HepG2 (cell line): ENCODE data around the gene PAIP1. TPM values are rescaled to one million over a fixed set of nuclear protein-coding genes. Genes with fewer than 3 reads are reported as not detected.
A peak's percentile ranks its signal among the peaks of the same experiment; 100 is the strongest.

Experiments used
- HMG20A ChIP-seq: IDR thresholded peaks from 2 replicates; pipeline ENCODE4 v1.6.1; 2016; ENCODE audit warnings: borderline replicate concordance
- KAT7 ChIP-seq: IDR thresholded peaks from 2 replicates; pipeline ENCODE4 v1.6.1; 2018; ENCODE audit warnings: borderline replicate concordance, missing compliant biosample characterization
- KLF16 ChIP-seq, 2 experiments: sonication (generic) in 1 of 2; formaldehyde crosslinking in 1 of 2; IDR thresholded peaks; 2 replicates each; pipeline versions ENCODE4 v1.6.1 to v1.8.0; 2016 to 2023; ENCODE audit warnings: missing genetic modification reagents in 2 of 2, missing compliant biosample characterization in 1 of 2
- MAZ ChIP-seq, 2 experiments: sonication (generic) in 1 of 2; formaldehyde crosslinking in 1 of 2; IDR thresholded peaks; 2 replicates each; pipeline versions ENCODE4 v1.5.0 to v1.6.1; 2012 to 2020; ENCODE audit warnings: low read depth in 2 of 2, mild to moderate bottlenecking in 2 of 2, borderline replicate concordance in 1 of 2, improper control_type of control experiment in 1 of 2, low read length in 1 of 2, missing genetic modification reagents in 1 of 2, moderate library complexity in 1 of 2
- MEF2D ChIP-seq: sonication (generic); formaldehyde crosslinking; IDR thresholded peaks from 2 replicates; pipeline ENCODE4 v1.5.1; 2020; ENCODE audit warnings: mild to moderate bottlenecking, missing genetic modification reagents
- PHF20 ChIP-seq: sonication (generic); formaldehyde crosslinking; IDR thresholded peaks from 2 replicates; pipeline ENCODE4 v1.5.0; 2020; ENCODE audit warnings: mild to moderate bottlenecking, missing genetic modification reagents
- ZBTB7A ChIP-seq: sonication (generic); formaldehyde crosslinking; IDR thresholded peaks from 2 replicates; pipeline ENCODE4 v1.8.0; 2022; ENCODE audit warnings: mild to moderate bottlenecking, missing genetic modification reagents
- ZFP82 ChIP-seq: sonication (generic); formaldehyde crosslinking; IDR thresholded peaks from 2 replicates; pipeline ENCODE4 v1.5.1; 2020; ENCODE audit warnings: mild to moderate bottlenecking, missing genetic modification reagents, borderline replicate concordance
- ZNF263 ChIP-seq: sonication (generic); formaldehyde crosslinking; IDR thresholded peaks from 2 replicates; pipeline ENCODE4 v1.4.0; 2020; ENCODE audit warnings: missing genetic modification reagents
- ZNF589 ChIP-seq: sonication (generic); formaldehyde crosslinking; conservative IDR thresholded peaks from 2 replicates; pipeline ENCODE4 v1.8.0; 2022; ENCODE audit warnings: mild to moderate bottlenecking, moderate library complexity, missing genetic modification reagents
- polyA plus RNA-seq, 8 experiments: library from polyadenylated mRNA; depleted of rRNA in 3 of 8; stranded (reverse) in 7 of 8; unstranded in 1 of 8; fragments of >200 nt; fragmentation: Illumina TruSeq in 4 of 8; extraction: Trizol in 4 of 8; gene quantifications; 2 replicates each; pipeline versions ENCODE4 v1.2.1 to v1.2.3, GENCODE V29; 2011 to 2016; ENCODE audit warnings: low read depth in 4 of 8, missing spikeins in 1 of 8, mixed read lengths in 1 of 8; ENCODE audit not compliant: insufficient read depth in 1 of 8
- total RNA-seq, 5 experiments: library from RNA; depleted of rRNA; stranded (reverse); fragments of >200 nt; fragmentation: Illumina TruSeq; extraction: Trizol; gene quantifications; 2 replicates each; pipeline ENCODE4 v1.2.3, GENCODE V29; 2016; ENCODE audit warnings: low read depth in 1 of 5
- TF ChIP-seq, protein P1 (sequence below): sonication (generic); formaldehyde crosslinking; IDR thresholded peaks from 2 replicates; pipeline ENCODE4 v1.4.0; 2020; ENCODE audit warnings: missing genetic modification reagents
- TF ChIP-seq, protein P2 (sequence below): IDR thresholded peaks from 2 replicates; pipeline ENCODE4 v1.6.1; 2016; ENCODE audit warnings: missing biosample characterization, missing genetic modification reagents, low read depth
- TF ChIP-seq, protein P3 (sequence below), 2 experiments: sonication (generic) in 1 of 2; formaldehyde crosslinking in 1 of 2; IDR thresholded peaks; 2 replicates each; pipeline versions ENCODE4 v1.4.0 to v1.6.1; 2016 to 2020; ENCODE audit warnings: borderline replicate concordance in 1 of 2, low read depth in 1 of 2, mild to moderate bottlenecking in 1 of 2, missing genetic modification reagents in 1 of 2
- TF ChIP-seq, protein P4 (sequence below): sonication (generic); formaldehyde crosslinking; IDR thresholded peaks from 2 replicates; pipeline ENCODE4 v1.4.0; 2020; ENCODE audit warnings: missing genetic modification reagents, mild to moderate bottlenecking, borderline replicate concordance
- TF ChIP-seq, protein P5 (sequence below), 2 experiments: sonication (generic) in 1 of 2; formaldehyde crosslinking in 1 of 2; IDR thresholded peaks; 2 replicates each; pipeline versions ENCODE4 v1.4.0 to v1.6.1; 2018 to 2020; ENCODE audit warnings: missing genetic modification reagents in 2 of 2, borderline replicate concordance in 1 of 2, low read depth in 1 of 2, mild to moderate bottlenecking in 1 of 2, missing biosample characterization in 1 of 2

Gene PAIP1
- total and polyA plus RNA-seq, 2 of the 13 experiments (the other 11 are each of a cell fraction or from before 2014, with no cell fraction given): 96.6 to 116 TPM

DNA sequence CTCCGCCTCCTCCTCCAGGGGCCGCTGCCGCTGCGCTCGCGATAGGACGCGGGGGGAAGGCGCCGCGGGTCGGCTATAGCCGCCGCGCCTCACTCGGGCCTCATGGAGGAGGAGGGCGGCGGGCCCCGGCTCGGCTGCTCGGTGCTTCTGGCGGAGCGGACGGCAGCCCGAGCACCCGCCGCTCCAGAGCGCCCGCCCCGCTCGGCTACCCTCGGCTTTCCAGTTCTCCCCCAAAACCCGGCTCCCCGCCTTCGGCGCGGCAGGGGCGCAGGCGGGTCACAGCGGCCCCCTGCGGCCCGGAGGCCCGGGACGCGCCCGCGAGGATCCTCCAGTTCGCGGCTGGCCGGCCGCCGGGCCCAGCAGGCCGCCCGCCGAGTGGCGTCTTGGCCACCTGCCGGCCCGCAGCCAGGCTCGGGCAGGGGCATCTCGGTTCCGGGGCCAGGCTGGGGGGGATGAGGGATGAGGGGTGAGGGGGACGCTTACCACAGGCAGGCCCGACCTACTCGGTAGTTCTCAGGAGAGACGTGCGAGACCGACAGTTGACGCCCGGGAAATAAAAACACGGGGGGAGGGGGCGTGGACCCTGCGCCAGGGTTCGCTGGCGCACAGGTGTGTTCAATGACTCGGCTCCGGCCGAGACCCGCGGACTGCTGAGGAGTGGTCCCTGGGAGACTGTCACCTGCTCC is at the start of gene PAIP1 (continued):
- TF ChIP-seq ZBTB7A (CRISPR knock-in tag): 0 out of 2 replicates have a peak, but pooled peaks have one; percentile 52
- no peak; the same call in 1 of the 2 replicates for TF ChIP-seq ZNF589 (CRISPR knock-in tag)
- no peak for TF ChIP-seq MEF2D (CRISPR knock-in tag)
- TF ChIP-seq, protein P1, sequence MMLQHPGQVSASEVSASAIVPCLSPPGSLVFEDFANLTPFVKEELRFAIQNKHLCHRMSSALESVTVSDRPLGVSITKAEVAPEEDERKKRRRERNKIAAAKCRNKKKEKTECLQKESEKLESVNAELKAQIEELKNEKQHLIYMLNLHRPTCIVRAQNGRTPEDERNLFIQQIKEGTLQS (CRISPR knock-in tag): no peak
- TF ChIP-seq HMG20A (CRISPR knock-in tag): no peak
- TF ChIP-seq, protein P2, sequence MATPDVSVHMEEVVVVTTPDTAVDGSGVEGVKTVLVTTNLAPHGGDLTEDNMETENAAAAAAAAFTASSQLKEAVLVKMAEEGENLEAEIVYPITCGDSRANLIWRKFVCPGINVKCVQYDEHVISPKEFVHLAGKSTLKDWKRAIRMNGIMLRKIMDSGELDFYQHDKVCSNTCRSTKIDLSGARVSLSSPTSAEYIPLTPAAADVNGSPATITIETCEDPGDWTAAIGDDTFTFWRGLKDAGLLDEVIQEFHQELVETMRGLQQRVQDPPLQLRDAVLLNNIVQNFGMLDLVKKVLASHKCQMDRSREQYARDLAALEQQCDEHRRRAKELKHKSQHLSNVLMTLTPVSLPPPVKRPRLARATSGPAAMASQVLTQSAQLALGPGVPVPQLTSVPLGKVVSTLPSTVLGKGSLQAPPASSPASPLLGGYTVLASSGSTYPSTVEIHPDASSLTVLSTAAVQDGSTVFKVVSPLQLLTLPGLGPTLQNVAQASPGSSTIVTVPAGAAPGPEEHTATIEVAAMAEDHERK (CRISPR knock-in tag): no peak
- TF ChIP-seq KAT7 (CRISPR knock-in tag): peak; percentile 87
- TF ChIP-seq KLF16 (CRISPR knock-in tag; IDR thresholded peaks at IDR 0.05): 0 out of 4 replicates have a peak, but pooled peaks of 1 of the 2 experiments have one; percentile 44
- TF ChIP-seq ZNF263: peak; percentile 85
- no peak; the same call in 1 of the 2 replicates for TF ChIP-seq MAZ (IDR thresholded peaks at IDR 0.05; ENCODE audit: borderline replicate concordance, low read depth, low read length)
- peak; percentile 77 for TF ChIP-seq MAZ (CRISPR knock-in tag; IDR thresholded peaks at IDR 0.05; ENCODE audit: low read depth)
- TF ChIP-seq, protein P3, sequence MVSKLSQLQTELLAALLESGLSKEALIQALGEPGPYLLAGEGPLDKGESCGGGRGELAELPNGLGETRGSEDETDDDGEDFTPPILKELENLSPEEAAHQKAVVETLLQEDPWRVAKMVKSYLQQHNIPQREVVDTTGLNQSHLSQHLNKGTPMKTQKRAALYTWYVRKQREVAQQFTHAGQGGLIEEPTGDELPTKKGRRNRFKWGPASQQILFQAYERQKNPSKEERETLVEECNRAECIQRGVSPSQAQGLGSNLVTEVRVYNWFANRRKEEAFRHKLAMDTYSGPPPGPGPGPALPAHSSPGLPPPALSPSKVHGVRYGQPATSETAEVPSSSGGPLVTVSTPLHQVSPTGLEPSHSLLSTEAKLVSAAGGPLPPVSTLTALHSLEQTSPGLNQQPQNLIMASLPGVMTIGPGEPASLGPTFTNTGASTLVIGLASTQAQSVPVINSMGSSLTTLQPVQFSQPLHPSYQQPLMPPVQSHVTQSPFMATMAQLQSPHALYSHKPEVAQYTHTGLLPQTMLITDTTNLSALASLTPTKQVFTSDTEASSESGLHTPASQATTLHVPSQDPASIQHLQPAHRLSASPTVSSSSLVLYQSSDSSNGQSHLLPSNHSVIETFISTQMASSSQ (IDR thresholded peaks at IDR 0.05; ENCODE audit: low read depth): no peak
- TF ChIP-seq, protein P3 (CRISPR knock-in tag; IDR thresholded peaks at IDR 0.05; ENCODE audit: borderline replicate concordance): peak; percentile 44; the same call in 1 of the 2 replicates
- TF ChIP-seq, protein P4, sequence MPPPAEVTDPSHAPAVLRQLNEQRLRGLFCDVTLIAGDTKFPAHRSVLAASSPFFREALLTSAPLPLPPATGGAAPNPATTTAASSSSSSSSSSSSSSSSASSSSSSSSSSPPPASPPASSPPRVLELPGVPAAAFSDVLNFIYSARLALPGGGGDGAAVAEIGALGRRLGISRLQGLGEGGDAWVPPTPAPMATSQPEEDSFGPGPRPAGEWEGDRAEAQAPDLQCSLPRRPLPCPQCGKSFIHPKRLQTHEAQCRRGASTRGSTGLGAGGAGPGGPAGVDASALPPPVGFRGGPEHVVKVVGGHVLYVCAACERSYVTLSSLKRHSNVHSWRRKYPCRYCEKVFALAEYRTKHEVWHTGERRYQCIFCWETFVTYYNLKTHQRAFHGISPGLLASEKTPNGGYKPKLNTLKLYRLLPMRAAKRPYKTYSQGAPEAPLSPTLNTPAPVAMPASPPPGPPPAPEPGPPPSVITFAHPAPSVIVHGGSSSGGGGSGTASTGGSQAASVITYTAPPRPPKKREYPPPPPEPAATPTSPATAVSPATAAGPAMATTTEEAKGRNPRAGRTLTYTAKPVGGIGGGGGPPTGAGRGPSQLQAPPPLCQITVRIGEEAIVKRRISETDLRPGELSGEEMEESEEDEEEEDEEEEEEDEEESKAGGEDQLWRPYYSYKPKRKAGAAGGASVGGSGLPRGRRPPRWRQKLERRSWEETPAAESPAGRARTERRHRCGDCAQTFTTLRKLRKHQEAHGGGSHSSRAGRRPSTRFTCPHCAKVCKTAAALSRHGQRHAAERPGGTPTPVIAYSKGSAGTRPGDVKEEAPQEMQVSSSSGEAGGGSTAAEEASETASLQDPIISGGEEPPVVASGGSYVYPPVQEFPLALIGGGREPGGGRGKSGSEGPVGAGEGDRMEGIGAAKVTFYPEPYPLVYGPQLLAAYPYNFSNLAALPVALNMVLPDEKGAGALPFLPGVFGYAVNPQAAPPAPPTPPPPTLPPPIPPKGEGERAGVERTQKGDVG: no peak
- TF ChIP-seq, protein P5, sequence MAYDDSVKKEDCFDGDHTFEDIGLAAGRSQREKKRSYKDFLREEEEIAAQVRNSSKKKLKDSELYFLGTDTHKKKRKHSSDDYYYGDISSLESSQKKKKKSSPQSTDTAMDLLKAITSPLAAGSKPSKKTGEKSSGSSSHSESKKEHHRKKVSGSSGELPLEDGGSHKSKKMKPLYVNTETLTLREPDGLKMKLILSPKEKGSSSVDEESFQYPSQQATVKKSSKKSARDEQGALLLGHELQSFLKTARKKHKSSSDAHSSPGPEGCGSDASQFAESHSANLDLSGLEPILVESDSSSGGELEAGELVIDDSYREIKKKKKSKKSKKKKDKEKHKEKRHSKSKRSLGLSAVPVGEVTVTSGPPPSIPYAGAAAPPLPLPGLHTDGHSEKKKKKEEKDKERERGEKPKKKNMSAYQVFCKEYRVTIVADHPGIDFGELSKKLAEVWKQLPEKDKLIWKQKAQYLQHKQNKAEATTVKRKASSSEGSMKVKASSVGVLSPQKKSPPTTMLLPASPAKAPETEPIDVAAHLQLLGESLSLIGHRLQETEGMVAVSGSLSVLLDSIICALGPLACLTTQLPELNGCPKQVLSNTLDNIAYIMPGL (CRISPR knock-in tag; IDR thresholded peaks at IDR 0.05; ENCODE audit: borderline replicate concordance in 1 of 2, low read depth in 1 of 2): peak; percentile 68 to 95
- TF ChIP-seq ZFP82 (CRISPR knock-in tag): peak; percentile 68
- peak; percentile 38; the same call in 1 of the 2 replicates for TF ChIP-seq PHF20 (CRISPR knock-in tag)
